Spleen (tissue), 11 donors: Measurements from ENCODE around the gene CCDC197. TPM values are rescaled to one million over a fixed set of nuclear protein-coding genes. Genes with fewer than 3 reads are reported as not detected.

Experiments used
- DNase-seq: peaks from one replicate; pipeline ENCODE4 v3.0.0-alpha.2; 2020
- H3K27ac ChIP-seq, 8 donors: fragments of 200-600 bp; sonication (generic) in 7 of 8; 1 replicate in 4 of 8; 2 replicates in 4 of 8; pipeline versions ENCODE4 v1.5.0 to v1.8.0; 2016 to 2021; ENCODE audit warnings: inconsistent platforms in 4 of 8, mild to moderate bottlenecking in 4 of 8, moderate library complexity in 1 of 8
- H3K27me3 ChIP-seq, 7 donors: fragments of 200-600 bp; sonication (generic) in 6 of 7; replicated peaks in 1 of 7; 1 replicate in 4 of 7; 2 replicates in 3 of 7; pipeline versions ENCODE4 v1.5.0 to v1.8.0; 2016 to 2021; ENCODE audit warnings: inconsistent platforms in 3 of 7, mild to moderate bottlenecking in 1 of 7
- H3K36me3 ChIP-seq, 6 donors: fragments of 200-600 bp; sonication (generic) in 5 of 6; 1 replicate in 4 of 6; 2 replicates in 2 of 6; pipeline versions ENCODE4 v1.5.0 to v1.8.0; 2016 to 2021; ENCODE audit warnings: inconsistent platforms in 2 of 6
- H3K4me1 ChIP-seq, 6 donors: fragments of 200-600 bp; sonication (generic) in 5 of 6; 1 replicate in 3 of 6; 2 replicates in 3 of 6; pipeline versions ENCODE4 v1.5.0 to v1.8.0; 2016 to 2021; ENCODE audit warnings: inconsistent platforms in 3 of 6
- H3K4me3 ChIP-seq, 8 donors: fragments of 200-600 bp; sonication (generic) in 7 of 8; 1 replicate in 4 of 8; 2 replicates in 4 of 8; pipeline versions ENCODE4 v1.5.0 to v1.8.0; 2016 to 2021; ENCODE audit warnings: inconsistent platforms in 4 of 8, mild to moderate bottlenecking in 4 of 8, moderate library complexity in 2 of 8
- H3K9me3 ChIP-seq, 8 donors: fragments of 200-600 bp; sonication (generic) in 7 of 8; 1 replicate in 4 of 8; 2 replicates in 4 of 8; pipeline versions ENCODE4 v1.5.0 to v1.8.0; 2016 to 2021; ENCODE audit warnings: inconsistent platforms in 4 of 8
- POLR2A ChIP-seq, 3 donors: fragments of 450-650 bp; IDR thresholded peaks; one replicate each; pipeline ENCODE4 v1.5.1; 2017; ENCODE audit warnings: antibody characterized with exemption in 3 of 3, mild to moderate bottlenecking in 1 of 3
- POLR2AphosphoS5 ChIP-seq, 3 donors: sonication (generic); formaldehyde crosslinking; IDR thresholded peaks; one replicate each; pipeline ENCODE4 v1.5.1; 2017; ENCODE audit warnings: antibody characterized with exemption in 3 of 3
- WGBS, 5 donors: extraction: QIAGEN DNeasy Blood & Tissue Kit in 3 of 5; methylation state at CpG; one replicate each; pipeline versions ENCODE4 v1.1.5 to v1.1.7; 2013 to 2018; 5-methylcytosine and 5-hydroxymethylcytosine counted together
- intact Hi-C: fragments of 100-400 bp; cut with DNase I; formaldehyde crosslinking; loops from one replicate; pipeline ENCODE4 v1.15.0; 2023; ENCODE audit warnings: low total_unique reads
- polyA plus RNA-seq, 3 donors: library from polyadenylated mRNA; stranded (reverse); fragments of 200-250 nt; gene quantifications; one replicate each; pipeline ENCODE4 v1.2.1, GENCODE V29; 2013
- total RNA-seq, 7 donors: library from RNA; depleted of rRNA in 3 of 7; stranded (reverse); fragments of >200 nt in 3 of 7; fragmentation: NEBNext Ultra II Directional in 4 of 7; extraction: Animal tissue kit (Norgen Biotek cat#: 25700) in 4 of 7; gene quantifications; one replicate each; pipeline versions ENCODE4 v1.1.0 to v1.2.1, GENCODE V29; 2016 to 2021
- TF ChIP-seq, protein P1 (sequence below), 11 experiments: fragments of 200-600 bp in 7 of 11; fragments of 450-650 bp in 4 of 11; sonication (generic) in 4 of 11; IDR thresholded peaks in 8 of 11; conservative IDR thresholded peaks in 3 of 11; 1 replicate in 7 of 11; 2 replicates in 4 of 11; pipeline versions ENCODE4 v1.4.0 to v1.8.0; 2016 to 2021; ENCODE audit warnings: antibody characterized with exemption in 11 of 11, inconsistent platforms in 4 of 11, mild to moderate bottlenecking in 1 of 11
- donor health status: healthy with polysubstance abuse.
- donor health status: DM: no; HTN: no; CAD: no; lungs with moderate emphysema.
- donor health status: DM: no; HTN: no; CAD: no.
- donor health status: Bipolar disorder and iron deficiency.
- donor health status: healthy.
- donor health status: DM: no; HTN: no; CAD: no.
- donor health status: DM: yes; HTN: yes; CAD: no.

CCDC197 gene
- total and polyA plus RNA-seq, 10 donors = not detected

DNA sequence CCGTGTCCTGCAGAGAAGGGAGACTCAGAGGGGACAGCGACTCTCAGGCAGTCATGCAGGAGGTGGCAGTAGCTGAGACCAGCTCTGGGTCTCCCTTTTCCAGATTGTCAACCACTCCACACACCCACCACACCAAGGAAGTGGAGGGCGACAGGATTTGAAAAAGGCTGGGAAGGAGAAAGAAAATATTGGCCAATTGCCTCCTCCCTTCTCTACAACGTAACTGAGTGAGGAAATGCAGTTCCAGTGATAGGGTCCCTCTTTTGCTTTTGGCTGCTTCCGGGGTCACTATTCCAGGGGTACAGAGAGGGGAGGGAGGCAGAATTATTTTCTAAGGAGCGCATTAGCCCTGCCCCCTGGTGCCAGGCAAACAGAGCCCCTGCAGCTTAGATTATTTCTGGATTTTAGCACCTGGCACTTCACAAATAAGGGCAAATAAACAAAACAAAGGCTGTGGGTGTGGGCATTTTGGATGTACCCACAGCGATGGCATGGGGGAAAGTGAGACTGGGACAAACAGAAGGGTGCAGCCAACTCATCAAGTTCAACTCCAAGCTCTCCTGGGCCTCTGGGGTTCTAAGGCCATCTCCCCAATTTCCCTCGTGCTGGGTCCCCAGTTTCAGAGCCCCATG lies 41.1 kb upstream of the CCDC197 start:
- no peak for DNase-seq
- no peaks in the 10 kb centered on the region for H3K9me3 ChIP-seq
- TF ChIP-seq POLR2AphosphoS5 (IDR thresholded peaks at IDR 0.05) (no peak), POLR2A (IDR thresholded peaks at IDR 0.05) (no peak)
- TF ChIP-seq, protein P1, sequence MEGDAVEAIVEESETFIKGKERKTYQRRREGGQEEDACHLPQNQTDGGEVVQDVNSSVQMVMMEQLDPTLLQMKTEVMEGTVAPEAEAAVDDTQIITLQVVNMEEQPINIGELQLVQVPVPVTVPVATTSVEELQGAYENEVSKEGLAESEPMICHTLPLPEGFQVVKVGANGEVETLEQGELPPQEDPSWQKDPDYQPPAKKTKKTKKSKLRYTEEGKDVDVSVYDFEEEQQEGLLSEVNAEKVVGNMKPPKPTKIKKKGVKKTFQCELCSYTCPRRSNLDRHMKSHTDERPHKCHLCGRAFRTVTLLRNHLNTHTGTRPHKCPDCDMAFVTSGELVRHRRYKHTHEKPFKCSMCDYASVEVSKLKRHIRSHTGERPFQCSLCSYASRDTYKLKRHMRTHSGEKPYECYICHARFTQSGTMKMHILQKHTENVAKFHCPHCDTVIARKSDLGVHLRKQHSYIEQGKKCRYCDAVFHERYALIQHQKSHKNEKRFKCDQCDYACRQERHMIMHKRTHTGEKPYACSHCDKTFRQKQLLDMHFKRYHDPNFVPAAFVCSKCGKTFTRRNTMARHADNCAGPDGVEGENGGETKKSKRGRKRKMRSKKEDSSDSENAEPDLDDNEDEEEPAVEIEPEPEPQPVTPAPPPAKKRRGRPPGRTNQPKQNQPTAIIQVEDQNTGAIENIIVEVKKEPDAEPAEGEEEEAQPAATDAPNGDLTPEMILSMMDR (IDR thresholded peaks at IDR 0.05 in 8 of 11, conservative IDR thresholded peaks at IDR 0.05 in 3 of 11) = no peak
- intact Hi-C loops = no loop called here
- peak overlapping the region in 7 of 8 donors; percentile 5 to 64 (median 25) for H3K4me3 ChIP-seq
- H3K4me1 ChIP-seq = peaks cover 51 to 97% (median 80%) of the 10 kb centered on the region in 6 donors
- 41 to 59% (median 53%) methylated on average over 8 of the region's 8 CpGs for WGBS, 5 donors
- peaks cover 0 to 1% (median 0%) of the 10 kb centered on the region in 6 donors for H3K36me3 ChIP-seq
- no peaks in the 10 kb centered on the region for H3K27me3 ChIP-seq
- peak overlapping the region; percentile 64 to 92 (median 80) for H3K27ac ChIP-seq

DNA sequence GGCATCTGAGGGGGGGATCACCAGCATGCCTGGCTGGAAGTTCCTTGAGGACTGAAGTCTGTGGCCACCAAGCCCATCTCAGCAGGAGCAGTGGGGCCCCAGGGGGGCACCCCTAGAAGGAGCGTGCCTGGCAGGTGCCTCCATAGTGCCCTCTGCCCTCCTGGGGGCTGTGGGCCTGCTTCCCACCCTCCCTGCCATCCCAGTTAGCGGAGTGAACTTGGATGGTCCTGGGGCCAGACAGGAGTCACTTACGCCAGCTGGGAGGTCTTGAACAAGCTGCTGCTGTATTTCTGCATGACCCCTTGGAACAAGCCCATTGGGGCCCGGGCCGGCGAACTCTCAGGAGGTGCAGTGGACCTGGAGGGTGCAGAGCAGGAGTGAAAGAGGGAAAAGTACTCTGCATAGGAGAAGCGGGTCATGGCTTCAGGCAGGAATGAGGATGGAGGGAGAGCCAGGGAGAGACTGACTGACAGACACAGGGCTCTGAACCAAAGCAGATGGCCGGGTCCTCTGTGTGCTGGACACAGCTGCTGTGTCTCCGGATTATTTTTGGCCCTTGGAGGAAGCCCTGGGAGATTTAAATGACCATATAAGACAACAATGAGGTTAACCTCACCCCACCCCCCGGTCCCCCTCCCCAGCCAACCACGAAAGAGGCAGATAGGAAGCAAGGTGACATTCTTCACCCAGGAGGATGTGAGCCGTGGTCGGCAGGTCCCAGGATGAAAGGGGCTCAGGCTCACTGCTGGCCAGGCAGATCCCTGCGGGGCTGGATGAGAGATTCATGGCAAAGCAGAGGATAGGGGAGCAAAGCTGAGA lies 40.4 kb upstream of the CCDC197 start:
- WGBS, 5 donors = 61 to 68% (median 63%) methylated on average over 11 to 14 of the region's 14 CpGs
- no peak overlapping the region for H3K4me3 ChIP-seq
- H3K27ac ChIP-seq = peak overlapping the region in 5 of 8 donors; percentile 79 to 92 (median 84)
- H3K27me3 ChIP-seq = no peaks in the 10 kb centered on the region
- H3K36me3 ChIP-seq = no peaks in the 10 kb centered on the region
- peaks cover 59 to 97% (median 88%) of the 10 kb centered on the region in 6 donors for H3K4me1 ChIP-seq
- intact Hi-C loops = no loop called here
- peak; percentile 76 for DNase-seq
- H3K9me3 ChIP-seq = no peaks in the 10 kb centered on the region
- no peak for TF ChIP-seq POLR2A (IDR thresholded peaks at IDR 0.05)
- TF ChIP-seq, protein P1 (IDR thresholded peaks at IDR 0.05 in 8 of 11, conservative IDR thresholded peaks at IDR 0.05 in 3 of 11) = no peak
- TF ChIP-seq POLR2AphosphoS5 (IDR thresholded peaks at IDR 0.05) = no peak

DNA sequence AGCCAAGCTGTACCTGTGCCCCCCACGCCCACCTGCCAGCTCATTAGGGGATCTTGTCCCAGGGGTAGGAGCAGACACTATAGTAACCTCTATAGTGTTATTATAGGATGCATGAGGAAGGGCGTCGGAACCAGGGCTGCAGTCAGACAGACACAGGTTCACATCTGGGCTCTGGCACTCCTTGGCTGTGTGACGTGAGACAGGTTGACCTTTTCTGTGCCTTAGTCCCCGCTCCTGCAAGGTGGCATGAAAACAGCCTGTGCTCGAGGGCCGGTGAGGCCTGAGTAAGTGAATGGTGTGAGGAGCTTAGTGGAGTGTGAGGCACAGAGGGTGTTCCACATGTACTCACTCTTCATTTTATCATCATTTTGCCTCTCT lies 39.8 kb upstream of the CCDC197 start:
- Histone ChIP-seq H3K4me3 (no peak overlapping the region), H3K27me3 (no peaks in the 10 kb centered on the region), H3K9me3 (no peaks in the 10 kb centered on the region), H3K27ac (peak overlapping the region in 5 of 8 donors; percentile 23 to 92 (median 84)), H3K4me1 (peaks cover 63 to 98% (median 93%) of the 10 kb centered on the region in 6 donors), H3K36me3 (no peaks in the 10 kb centered on the region)
- 82 to 92% (median 88%) methylated on average over 7 of the region's 7 CpGs for WGBS, 5 donors
- DNase-seq = no peak
- intact Hi-C loops = no loop called here
- TF ChIP-seq POLR2AphosphoS5 (IDR thresholded peaks at IDR 0.05) (no peak), POLR2A (IDR thresholded peaks at IDR 0.05) (no peak)
- TF ChIP-seq, protein P1 (IDR thresholded peaks at IDR 0.05 in 8 of 11, conservative IDR thresholded peaks at IDR 0.05 in 3 of 11) = no peak
